Stimulated activated CD4-positive, alpha-beta T cell treated with anti-CD3 and anti-CD28 coated beads, Interleukin-4, amount 100 ng/mL, for 4 hours (primary cell): ENCODE data around the gene RPS29.
"Not testable (repeated sequence)": the region's sequence is repeated elsewhere in the genome, so short reads cannot be mapped to it uniquely, and the experiment has no call there.

Experiments
- DNase-seq, 2 experiments: peaks; one replicate each; pipeline ENCODE4 v3.0.0-alpha.2; 2020

Gene RPS29

DNA sequence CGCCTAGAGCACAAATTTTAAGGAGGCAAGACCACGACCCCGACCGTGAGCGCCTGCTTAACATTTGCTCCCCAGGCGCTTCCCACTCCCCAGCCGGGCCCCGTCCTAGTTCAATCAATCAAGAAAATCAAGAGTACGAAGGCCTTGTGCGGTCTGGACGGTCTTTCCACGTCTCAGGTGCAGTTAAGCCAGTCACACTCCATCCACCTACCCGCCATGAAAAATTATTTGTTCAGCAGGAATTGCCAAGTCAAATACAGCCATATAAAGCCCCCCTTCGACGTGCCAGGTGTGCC, 12.0 kb upstream of the RPS29 start:
- no peak for DNase-seq

DNA sequence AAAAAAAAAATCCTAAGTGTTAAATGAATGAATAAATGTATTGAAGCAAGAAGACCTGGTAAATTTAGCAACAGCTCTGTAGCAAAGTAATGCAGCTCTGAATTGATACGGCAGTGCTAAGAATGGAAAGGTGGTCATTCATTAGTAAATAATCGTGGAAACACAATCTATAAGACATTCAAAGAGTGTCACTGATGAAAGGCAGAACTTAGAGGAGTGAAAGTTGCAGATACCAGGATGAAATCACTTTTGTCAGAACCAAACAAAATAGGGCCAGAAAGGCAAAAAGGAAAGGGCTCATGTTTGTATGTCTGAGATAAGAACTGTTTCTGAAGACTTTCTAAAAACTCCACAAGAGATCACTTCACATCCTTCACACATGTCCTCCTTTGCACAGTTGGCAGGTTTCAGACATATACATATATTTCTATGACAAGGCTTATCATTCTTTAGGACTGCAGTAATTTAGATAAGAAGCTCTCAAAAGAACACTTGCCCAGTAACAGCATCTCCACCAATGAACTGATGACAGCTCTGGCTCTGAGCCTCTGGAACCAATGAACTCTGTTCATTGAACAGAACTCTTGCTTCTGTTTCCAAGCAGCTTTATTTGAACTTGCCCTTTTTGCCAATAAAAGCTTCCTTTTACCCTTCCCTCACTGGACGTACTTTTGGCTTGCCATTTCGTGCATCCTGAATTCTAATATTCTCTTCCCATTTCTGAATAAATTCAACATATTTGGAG, 8.3 kb upstream of the RPS29 start:
- no peak for DNase-seq

DNA sequence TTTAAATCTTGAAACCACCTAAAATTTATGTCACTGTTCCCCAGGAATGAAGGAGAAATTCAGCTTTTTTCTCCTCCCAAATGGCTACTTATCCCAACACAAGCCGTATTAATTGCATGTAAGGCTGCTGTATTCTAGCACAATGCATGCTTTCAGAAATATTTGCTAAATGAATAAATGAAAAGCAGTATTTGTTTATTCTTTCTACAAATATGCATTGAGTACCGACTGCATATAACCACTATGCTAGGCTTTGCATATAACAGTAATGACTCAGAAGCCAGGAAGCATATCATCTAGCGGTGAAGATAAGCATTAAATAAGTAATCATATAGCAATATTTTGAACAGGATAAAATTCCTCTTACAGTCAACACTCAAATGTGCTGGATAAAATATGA, 6.8 kb upstream of the RPS29 start:
- no peak for DNase-seq

DNA sequence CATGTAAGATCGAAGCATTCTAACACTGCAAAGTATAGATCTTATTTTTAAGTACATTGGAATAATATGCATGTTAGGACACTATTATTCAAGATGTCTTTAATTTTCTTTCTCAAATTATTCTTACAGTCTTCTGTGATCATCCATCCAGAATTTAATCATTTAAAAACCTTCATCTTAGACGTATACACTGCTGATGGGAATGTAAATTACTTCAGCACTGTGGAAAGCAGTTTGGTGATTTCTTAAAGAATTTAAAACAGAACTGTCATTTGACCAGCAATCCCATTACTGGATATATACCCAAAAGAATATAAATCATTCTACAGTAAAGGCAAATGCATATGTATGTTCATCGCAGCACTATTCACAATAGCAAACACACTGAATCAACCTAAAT, 3.2 kb upstream of the RPS29 start:
- no peak for DNase-seq

DNA sequence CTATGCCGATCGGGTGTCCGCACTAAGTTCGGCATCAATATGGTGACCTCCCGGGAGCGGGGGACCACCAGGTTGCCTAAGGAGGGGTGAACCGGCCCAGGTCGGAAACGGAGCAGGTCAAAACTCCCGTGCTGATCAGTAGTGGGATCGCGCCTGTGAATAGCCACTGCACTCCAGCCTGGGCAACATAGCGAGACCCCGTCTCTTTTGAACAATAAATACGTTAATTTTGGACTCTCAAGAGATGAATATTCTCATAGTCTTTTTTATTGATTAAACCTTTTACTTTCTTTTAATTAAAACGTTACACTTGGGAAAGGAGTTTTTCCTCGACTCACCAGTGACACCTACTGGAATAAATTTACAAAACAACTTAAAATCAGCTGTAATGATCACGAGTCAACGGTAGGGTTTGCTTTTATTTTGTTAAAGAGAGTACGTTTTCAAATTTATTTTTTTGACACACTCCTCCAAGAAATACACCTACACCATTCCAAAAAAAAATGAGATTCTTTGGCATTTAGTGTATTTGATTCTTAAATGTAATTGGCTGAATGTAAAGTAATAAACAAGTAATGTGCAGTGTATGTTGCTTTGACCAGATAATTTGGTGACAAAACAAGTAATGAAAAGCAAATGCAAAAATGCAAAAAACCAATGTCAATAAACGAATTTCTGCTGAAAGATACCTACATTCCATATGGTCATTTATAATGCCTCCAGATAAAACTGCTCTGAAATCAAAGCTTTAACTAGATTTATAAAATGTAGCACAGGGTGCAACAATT, 687 bp upstream of the RPS29 start:
- DNase-seq = peak in 1 of 2 experiments; percentile 47

DNA sequence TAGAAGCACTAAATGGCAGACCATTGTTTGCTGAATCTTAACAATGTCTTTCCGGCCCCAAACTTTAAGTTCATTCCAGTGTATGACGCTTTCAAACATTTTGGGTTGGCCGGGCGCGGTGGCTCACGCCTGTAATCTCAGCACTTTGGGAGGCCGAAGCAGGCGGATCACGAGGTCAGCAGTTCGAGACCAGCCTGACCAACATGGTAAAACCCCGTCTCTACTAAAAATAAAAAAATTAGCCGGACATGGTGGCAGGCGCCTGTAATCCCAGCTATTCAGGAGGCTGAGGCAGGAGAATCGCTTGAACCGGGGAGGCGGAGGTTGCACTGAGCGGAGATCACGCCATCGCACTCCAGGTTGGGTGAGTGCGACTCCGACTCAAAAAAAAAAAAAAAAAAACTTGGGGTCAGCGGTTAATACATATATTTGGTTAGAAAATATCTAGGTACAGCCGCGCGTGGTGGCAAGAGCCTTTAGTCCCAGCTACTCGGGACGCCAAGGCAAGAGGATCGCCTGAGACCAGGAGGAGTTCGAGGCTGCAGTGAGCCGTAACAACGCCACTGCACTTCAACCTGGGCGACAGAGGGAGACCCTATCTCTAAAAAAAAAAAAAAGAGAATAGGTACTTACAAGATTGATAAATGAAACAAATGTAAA, 1.1 kb downstream of the RPS29 start:
- DNase-seq = not testable (repeated sequence)

DNA sequence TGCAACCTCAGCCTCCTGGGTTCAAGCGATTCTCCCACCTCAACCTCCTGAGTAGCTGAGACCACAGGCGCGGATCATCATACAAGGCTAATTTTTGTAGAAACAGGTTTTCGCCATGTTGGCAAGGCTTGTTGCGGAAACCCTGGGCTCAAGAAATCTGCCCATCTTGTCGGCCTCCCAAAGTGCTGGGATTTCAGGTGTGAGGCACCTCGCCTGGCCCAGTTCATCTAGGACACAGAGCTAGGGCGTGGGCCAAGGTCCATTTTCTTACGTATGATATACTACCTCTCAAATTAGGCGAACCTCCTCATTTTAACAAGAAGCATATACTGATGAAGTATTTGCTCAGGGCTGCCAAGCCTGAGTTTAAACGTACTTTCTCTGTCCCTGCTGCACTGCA, 2.1 kb downstream of the RPS29 start:
- no peak for DNase-seq

DNA sequence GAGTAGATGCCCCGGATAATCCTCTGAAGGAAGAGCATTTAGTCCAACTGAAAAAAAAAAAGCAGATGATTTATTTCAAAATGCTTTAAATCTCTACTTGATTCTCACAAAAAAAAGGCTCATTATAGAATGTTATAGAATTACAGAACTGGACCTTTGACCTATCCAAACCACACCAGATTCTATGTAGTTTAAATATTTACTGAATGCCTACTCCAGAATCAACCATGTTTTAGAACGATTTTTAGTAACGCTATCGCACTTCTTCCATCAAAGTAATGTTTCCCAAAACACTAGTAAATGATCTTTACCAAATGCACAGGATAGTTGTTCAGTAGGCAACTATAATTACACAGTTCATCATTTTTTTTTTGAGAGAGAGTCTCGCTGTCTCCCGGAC, 2.6 kb downstream of the RPS29 start:
- no peak for DNase-seq

DNA sequence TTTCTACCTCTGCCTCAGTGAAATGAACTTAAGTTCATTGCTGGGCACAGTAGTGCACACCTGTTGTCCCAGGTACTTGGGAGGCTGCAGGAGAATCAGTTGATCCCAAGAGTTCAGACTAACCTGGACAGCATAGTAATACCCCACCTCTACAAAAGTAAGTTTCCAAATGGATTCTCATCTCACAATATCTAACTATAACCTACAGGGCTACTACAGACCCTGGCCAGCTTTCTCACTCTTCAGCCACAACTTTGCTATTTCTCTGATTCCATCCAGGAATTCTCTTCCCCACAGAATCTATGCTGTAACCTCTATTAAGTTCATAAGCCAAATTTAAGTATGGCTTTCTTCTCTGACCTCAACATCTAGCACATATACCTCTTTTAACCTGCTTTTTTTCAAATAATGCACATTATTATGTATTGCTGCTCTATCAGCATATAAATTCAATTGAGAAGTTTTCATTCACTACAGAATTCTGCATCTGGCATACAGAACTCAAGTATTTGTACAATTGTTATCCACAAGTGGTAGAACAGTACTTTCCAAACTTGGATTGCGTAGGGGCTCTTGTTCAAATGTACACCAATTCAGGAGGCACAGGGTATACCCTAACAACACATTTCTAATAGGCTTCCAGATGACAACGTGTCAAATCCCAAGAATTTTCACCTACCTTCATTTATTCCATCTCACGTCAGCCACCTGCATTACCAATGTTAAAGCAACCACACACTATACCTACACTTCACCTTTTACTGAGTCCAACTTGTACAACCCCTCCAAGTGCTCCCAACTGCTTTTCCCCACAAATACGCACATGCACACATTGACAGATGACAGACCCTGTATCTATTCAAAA, 3.8 kb downstream of the RPS29 start:
- DNase-seq = no peak

DNA sequence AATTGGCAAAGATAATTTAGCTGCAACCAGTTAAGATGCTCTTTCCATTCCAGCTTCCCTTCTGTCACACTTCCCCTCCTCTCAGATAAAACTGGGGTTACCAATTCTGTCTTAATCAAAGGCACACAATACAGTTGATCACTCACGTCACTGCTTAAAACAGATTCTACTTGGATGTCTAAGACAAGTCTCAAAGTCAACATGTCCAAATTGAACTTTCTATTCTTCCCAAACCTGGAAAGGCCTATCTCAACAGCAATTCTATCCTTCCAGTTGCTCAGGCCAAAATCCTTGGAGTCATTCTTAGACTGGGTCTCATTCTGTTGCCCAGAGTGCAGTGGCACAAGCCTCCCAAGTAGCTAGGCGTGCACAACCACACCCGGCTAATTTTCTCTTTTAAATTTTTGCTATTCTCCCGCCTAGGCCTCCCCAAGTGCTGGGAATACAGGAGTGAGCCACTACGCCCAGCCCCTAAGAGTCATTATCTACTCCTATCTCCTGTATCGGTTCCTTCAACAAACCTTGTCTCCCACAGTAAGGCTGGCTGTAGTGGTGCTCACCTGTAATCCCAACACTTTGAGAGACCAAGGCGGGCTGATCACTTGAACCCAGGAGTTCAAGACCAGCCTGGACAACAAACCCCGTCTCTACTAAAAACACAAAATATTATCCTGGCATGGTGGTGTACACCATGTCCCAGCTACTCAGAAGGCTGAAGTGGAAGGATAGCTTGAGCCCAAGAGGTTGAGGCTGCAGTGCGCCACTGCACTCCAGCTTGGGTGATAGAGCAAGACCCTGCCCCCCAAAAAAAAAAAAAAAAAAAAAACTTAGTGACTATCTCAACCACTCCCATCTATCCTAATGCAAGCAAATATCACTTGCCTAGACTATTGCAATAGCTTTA, 4.7 kb downstream of the RPS29 start:
- no peak for DNase-seq

DNA sequence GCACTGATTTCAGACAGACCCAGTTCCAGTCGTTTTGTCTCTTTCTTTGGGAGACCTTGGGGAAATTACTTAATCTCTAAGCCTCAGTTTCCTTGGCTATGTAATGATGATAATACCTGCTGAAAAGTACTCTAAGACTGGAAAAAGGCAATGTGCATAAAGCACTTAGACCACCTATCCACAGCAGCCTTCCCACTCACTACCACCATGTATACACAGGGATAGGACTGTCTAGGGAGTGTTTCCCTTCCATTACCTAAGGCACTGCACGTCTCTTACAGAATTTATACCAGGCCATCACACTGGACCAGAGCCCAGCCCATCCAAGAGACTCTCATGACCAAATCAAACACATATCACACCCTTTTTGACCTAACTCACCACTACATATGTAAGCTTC, 6.3 kb downstream of the RPS29 start:
- DNase-seq = no peak

DNA sequence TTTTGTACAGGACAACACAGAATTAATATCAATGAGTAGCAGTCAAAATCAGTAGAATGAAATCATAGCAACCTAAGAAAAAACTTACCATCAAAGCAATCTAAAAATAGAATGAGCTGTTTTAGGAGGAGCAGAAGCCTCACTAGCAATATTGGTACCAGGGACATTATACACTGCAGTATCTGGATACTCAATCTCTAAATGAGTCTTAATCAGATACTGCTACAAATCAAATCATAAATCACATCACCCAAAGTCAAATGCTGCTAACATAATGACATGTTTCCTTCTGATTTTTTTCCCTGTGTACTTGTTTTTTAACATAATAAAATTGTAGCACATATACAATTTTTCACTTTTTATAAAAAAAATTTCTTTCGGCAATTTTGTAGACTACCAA, 8.0 kb downstream of the RPS29 start:
- no peak for DNase-seq

DNA sequence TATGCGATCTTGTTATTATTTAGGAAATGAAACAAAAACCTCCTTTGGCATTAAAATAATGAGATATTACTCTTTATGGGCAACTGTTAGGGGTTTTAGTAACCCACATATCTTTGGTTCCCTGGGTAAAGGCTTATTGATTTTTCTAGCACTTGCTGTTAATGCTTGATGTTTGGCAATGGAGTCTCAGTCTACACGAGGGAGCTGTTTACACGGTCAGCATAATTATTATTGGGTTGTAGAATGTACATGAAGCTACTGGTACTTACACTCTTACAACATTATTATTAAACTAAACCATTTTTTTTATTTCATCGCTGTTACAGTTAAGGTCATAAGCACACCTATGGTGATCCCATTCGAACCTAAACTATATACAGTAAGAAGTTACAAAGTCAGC, 12.1 kb downstream of the RPS29 start:
- no peak for DNase-seq

DNA sequence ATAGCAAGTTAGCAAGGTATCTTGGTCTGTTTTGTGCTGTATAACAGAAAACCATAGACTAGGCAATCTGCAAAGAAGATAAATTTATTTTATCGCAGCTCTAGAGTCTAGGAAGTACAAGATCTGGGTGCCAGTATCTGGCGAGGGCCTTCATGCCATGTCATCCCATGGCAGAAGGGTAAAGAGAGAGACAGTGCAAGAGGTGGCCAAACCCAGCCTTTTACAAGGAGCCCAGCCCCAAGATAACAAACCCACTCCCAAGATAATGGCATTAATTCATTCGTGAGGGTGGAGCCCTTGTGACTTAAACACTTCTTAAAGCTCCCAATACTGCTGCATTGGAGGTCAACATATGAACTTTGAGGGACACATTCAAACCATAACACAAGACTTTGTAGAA, 16.9 kb downstream of the RPS29 start:
- DNase-seq = no peak

DNA sequence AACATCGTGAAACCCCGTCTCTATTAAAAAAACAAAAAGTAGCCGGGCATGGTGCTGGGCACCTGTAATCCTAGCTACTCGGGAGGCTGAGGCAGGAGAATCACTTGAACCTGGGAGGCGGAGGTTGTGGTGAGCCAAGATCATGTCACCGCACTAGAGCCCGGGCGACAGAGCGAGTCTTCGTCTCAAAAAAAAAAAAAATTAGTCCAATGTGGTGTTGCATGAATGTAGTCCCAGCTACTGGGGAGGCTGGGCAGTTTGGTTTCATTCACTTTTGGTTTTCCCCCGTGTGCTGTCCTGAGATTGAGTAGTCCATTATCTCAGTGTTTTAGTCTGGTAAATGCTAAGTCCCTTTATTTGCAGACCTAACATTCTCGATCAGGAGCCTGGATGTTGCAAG, 19.5 kb downstream of the RPS29 start:
- no peak for DNase-seq

DNA sequence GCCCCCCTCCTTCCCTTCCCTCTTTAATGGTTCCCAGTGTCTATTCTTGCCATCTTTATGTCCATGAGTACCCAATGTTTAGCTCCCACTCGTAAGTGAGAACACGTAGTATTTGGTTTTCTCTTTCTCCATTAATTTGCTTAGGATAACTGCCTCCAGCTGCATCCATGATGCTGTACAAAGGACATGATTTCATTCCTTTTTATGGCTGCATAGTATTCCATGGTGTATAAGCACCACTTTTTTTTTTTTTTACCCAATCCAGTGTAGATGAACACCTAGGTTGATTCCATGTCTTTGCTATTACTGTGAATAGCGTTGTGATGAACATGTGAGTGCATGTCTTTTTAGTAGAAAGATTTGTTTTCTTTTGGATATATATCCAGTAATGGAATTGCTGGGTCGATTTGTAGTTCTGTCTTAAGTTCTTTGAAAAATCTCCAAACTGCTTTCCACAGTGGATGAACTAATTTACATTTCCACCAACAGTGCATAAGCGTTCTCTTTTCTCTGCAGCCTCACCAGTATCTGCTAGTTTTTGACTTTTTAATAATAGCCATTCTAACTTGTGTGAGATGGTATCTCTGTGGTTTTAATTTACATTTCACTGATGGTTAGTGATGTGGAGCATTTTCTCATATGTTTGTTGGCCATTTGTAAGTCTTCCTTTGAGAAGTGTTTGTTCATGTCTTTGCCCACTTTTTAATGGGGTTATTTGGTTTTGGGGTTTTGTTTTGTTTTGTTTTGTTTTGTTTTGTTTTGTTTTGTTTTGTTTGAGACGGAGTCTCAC, 26.0 kb downstream of the RPS29 start:
- no peak for DNase-seq

DNA sequence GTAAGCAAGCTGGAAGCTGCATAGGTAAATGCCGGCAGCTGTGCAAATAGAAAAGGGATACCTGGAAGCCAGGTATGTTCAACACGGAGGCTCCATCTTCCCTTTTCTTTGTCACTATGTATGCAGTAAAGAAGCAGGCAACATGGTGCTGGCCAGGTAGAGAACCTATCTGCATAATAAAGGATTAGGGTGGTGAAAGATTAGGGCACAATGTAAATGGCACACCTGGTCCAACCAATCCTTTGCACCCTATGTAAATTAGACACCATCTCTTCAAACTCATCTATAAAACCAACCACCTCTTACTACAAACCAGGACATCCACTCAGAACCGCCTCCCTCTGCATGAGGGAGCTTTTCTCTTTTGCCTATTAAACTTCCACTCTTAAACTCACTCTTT, 32.3 kb downstream of the RPS29 start:
- DNase-seq = no peak

DNA sequence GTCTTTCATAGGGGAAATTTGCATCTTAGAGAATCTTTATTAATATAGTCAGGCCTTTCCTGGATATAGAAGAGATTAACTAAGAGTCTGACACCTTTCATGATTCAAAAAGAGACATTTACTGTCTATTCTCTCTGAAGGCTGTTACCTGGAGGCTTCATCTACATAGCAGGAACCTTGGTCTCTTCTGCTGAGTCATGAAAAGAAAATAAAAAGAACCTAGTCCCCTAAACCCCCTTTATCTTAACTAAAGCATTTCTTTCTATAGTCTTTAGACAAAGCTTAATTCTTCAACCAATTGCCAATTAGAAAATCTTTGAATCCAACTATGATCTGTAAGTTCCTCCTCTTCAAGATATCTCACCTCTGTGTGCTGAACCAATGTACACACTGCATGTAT, 33.1 kb downstream of the RPS29 start:
- no peak for DNase-seq

DNA sequence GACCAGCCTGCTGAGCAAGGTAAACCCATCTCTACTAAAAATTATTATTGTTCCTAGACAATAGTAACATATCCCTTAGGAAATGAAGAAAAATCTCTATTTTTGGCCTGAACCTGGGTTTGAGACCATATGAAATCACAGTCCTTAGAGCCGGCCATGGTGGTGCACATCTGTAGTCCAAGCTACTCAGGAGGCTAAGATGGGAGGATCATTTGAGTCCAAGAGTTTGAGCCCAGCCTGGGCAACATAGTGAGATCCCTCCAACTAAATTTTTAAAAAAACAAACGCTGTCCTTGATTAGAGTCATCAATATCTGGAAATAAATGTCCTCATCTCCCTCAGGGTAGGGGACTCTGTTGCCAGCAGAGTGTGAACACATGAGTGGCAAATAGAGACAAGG, 34.6 kb downstream of the RPS29 start:
- no peak for DNase-seq

DNA sequence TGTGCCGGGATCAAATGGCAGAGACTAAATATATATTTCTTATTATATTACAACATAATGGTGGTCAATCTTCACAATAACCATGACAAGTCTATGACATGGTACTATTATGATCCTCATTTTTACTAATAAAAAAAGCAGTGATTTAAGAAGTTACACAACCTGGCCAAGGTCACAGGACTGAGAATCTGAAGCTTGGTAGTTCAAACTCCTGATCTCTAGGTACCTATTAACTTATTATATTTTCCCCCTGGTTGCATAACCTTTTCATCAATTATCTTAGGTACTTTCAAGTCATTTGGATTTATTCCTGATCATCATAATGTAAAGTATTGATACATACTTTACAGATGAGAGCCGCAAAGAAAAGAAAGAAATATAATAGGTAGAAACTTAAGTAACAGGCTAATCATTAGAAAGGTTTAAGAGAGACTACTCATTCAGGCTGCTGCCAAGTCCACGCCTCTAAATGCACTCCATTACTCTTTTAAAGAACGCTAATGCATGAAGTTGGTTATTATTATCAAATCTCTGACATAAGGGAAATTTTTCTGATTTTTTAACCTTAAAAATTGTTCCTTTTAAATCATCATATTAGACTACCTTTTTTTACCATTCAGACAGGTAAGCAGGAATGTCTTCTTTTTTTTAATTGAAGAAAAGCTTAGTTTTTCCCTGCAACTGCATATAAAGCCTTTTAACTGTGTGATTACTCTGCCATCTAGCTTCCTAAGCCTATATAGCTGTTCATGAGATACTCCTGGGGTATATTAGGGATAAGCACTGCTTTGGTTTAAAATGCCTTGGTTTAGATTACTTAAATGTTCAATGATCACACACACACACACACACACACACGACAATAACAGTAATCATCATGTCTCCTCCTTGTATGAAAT, 35.6 kb downstream of the RPS29 start:
- no peak for DNase-seq
